GM20000 (cell line): ENCODE results near the gene CATSPERZ.
A peak's percentile ranks its signal among the peaks of the same experiment; 100 is the strongest.
"Not testable (repeated sequence)": the region's sequence is repeated elsewhere in the genome, so short reads cannot be mapped to it uniquely, and the experiment has no call there.

ENCODE experiments used
- DNase-seq: peaks from one replicate; pipeline ENCODE4 v3.0.0; 2012; ENCODE audit warnings: low spot score
- CTCF ChIP-seq: IDR thresholded peaks from 2 replicates; pipeline ENCODE4 v1.5.1; 2012; ENCODE audit warnings: mild to moderate bottlenecking, control low read depth; ENCODE audit errors: extremely low read depth, missing control alignments

CATSPERZ gene

GRCh38 chr11:64304032-64304315, 3.8 kb downstream of the CATSPERZ start:
- no peak for DNase-seq
- TF ChIP-seq CTCF: no peak

- peak; percentile 88 for DNase-seq
- peak; percentile 91 for TF ChIP-seq CTCF
Observed at GRCh38 chr11:64304316-64305072, 4.3 kb downstream of the CATSPERZ start.

DNA sequence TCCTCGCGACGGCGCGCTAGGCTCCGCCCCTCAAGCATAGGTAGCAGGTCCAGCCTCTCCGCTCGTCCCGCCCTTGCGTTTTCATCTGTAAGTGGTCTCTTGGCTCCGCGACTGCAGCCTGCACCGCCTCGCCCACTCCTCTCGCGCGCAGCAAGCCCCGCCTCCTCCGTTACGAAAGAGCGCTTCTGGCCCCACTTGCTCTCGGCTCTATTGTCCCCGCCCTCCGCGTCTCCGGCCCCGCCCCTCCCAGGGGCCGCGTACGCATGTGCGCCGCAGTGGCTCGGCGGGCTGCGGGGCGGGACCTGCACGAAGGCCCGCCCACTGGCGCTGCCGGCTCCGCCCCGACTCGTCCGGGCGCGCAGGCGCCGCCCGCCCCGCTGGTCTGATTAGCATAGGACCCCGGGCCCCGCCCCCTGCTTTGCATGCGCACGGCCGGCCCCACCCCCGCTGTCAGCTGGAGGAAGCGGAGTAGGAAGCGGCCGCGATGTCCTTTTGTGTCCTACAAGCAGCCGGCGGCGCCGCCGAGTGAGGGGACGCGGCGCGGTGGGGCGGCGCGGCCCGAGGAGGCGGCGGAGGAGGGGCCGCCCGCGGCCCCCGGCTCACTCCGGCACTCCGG, 5.0 kb downstream of the CATSPERZ start, which contains the start of gene ESRRA:
Gene ESRRA (plus strand): TSS at position 450 of the 616 bp plus-strand sequence. CDS start 1,656 bp downstream, outside the sequence.
- peak; percentile 100 for DNase-seq
- no peak for TF ChIP-seq CTCF

DNA sequence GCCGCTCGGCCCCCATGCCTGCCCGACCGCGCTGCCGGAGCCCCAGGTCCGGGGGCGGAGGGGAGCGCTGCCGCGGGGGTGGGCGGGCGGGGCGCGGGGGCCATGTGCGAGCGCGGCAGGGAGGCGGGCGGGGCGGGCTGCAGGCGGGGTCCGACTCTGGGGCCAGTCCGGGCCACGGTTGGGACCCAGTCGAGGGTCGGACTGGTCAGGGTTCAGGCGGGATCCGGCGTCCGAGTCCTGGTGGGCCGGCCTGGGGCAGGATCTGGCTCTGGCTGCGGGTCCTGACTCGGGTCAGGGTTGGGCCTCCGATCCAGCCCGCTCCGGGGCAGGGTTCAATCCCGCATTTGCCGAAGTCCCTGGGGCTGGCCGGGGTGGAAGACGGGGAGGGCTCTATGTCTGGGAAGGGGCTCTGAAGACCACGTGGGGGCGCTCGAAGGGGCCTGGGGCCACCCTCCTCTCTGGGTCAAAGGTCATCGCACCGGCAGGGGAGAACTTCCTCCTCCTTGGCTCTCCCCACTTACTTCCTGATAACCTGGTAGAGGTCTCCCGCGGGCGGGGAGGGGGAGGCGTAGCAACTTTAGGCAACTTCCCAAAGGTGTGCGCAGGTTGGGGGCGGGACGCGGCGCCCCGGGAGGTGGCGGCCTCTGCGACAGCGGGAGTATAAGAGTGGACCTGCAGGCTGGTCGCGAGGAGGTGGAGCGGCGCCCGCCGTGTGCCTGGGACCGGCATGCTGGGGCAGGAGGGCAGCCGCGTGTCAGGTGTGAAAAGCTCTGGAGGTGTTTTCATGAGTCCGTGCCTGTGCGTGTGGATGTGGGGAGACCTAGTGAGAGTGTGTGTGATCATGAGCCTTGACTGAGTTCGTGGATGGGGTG, 5.8 kb downstream of the CATSPERZ start:
- TF ChIP-seq CTCF: peak; percentile 30

DNA sequence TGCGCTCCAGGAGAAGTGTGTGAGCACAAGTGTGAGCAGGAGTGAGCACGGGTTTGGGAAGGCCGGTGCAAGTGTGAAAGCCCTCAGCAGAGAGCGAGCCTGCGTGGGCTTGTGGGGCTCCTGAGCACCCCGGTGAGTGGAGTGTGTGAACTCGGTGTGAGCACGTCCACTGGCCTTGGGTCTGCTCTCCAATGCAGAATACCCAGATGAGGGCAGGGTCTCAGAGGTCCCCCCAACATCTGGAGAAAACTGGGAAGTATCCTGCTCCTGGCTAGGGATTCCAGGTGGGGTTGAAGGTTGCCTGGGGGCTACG, 6.4 kb downstream of the CATSPERZ start:
- TF ChIP-seq CTCF: no peak
- no peak for DNase-seq

More for the DNA sequence above, 5.8 kb downstream of the CATSPERZ start:
- DNase-seq: peak; percentile 69

DNA sequence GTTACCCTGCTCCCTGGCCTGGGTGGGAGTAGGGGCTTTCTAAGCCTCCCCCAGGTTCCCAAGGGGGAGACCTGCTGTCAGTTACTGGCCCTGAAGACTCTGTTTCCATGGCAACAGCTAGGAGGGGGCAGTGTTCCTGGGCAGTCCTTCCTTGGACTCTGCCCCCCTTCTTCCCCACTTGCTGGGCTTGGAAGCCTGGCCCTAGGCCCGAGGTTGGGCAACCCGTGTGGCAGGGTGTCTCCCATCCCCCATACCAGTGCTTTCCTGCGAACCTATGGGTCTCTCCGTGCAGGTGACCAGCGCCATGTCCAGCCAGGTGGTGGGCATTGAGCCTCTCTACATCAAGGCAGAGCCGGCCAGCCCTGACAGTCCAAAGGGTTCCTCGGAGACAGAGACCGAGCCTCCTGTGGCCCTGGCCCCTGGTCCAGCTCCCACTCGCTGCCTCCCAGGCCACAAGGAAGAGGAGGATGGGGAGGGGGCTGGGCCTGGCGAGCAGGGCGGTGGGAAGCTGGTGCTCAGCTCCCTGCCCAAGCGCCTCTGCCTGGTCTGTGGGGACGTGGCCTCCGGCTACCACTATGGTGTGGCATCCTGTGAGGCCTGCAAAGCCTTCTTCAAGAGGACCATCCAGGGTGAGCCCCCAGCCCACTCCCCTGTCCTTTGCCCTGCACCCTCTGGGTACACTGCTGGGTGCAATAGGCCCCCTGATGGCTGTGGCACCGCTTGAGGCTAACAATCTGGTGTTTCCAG, 6.9 kb downstream of the CATSPERZ start:
- TF ChIP-seq CTCF: no peak
- DNase-seq: no peak

GRCh38 chr11:64307795-64308194, 7.6 kb downstream of the CATSPERZ start:
- DNase-seq: not testable (repeated sequence)
